Measurements from ENCODE around the gene SPARCL1. TPM values are rescaled to one million over a fixed set of nuclear protein-coding genes. Genes with fewer than 3 reads are reported as not detected.

SPARCL1 gene
- total and polyA plus RNA-seq, 9 of the 15 experiments (the other 6 are each of a cell fraction or from before 2014, with no cell fraction given) = 0.03 to 0.71 (median 0.05) TPM; not detected in 3

- intact Hi-C loops (cut with micrococcal nuclease) (no loop called here), in situ Hi-C loops (cut with MboI) (loop anchor here (5.0 kb wide), 1 partner anchor 190 kb away; no protein-coding TSS in a partner anchor)
- no peak overlapping the region for H3K4me3 ChIP-seq
- ATAC-seq = no peak
- H3K9ac ChIP-seq (ENCODE audit: insufficient read depth in 1 of 2, low read depth in 2 of 2, low read length in 2 of 2) = no peak overlapping the region
- no peak overlapping the region for H3K4me2 ChIP-seq (ENCODE audit: insufficient read depth, low read length)
- no peak for FAIRE-seq
- POLR2A ChIA-PET = no interaction called here
- H3K4me1 ChIP-seq (replicated peaks in 1 of 2; ENCODE audit: control insufficient read depth in 2 of 2, insufficient read depth in 2 of 2, low read length in 2 of 2) = no peaks in the 10 kb centered on the region
- TF ChIP-seq RBM25 (IDR thresholded peaks at IDR 0.05; ENCODE audit: low read depth, low read length, severe bottlenecking) (peak; percentile 24), SMARCA4 (IDR thresholded peaks at IDR 0.05) (no peak), ZNF121 (CRISPR knock-in tag; conservative IDR thresholded peaks at IDR 0.05) (peak; percentile 33; the same call in 1 of the 2 replicates), ZNF316 (IDR thresholded peaks at IDR 0.05) (peak; percentile 49)
- BruUV-seq (replicated peaks) = no TSS peak
- no peaks in the 10 kb centered on the region for H3K9me3 ChIP-seq (replicated peaks; ENCODE audit: control insufficient read depth, insufficient read depth, low read depth, low read length)
- no peak for DNase-seq (ENCODE audit: extremely low read depth in 1 of 4, low spot score in 3 of 4)
- H3K27ac ChIP-seq (ENCODE audit: extremely low read depth, low read depth, low read length) = no peak overlapping the region
- no peaks in the 10 kb centered on the region for H4K20me1 ChIP-seq (replicated peaks; ENCODE audit: control insufficient read depth, insufficient read depth, low read length)
- CTCF ChIA-PET (ENCODE audit: low intra/inter-chr PET ratio) = no interaction called here
- no peak overlapping the region for H2AFZ ChIP-seq (ENCODE audit: low read depth, low read length)
- H3K79me2 ChIP-seq (ENCODE audit: control insufficient read depth, insufficient read depth, low read length) = no peaks in the 10 kb centered on the region
- peaks cover 10% of the 10 kb centered on the region; the same call in 2 of the 3 replicates for H3K36me3 ChIP-seq (ENCODE audit: control insufficient read depth, insufficient read depth, low read length)
- no peaks in the 10 kb centered on the region for H3K27me3 ChIP-seq (ENCODE audit: control insufficient read depth in 2 of 2, insufficient read depth in 2 of 2, low read length in 2 of 2)
- 39% methylated on average over 2 of the region's 2 CpGs for WGBS (ENCODE audit: insufficient coverage, low coverage, missing lambda C conversion rate)
- H3K9me1 ChIP-seq (ENCODE audit: control insufficient read depth, insufficient read depth, low read length) = no peaks in the 10 kb centered on the region
These were observed 67.1 kb downstream of the SPARCL1 start for GRCh38 chr4:87462102-87462501.

GRCh38 chr4:87461281-87461700 lies 67.9 kb downstream of the SPARCL1 start:
- Histone ChIP-seq H3K4me1 (replicated peaks in 1 of 2; ENCODE audit: control insufficient read depth in 2 of 2, insufficient read depth in 2 of 2, low read length in 2 of 2) (no peaks in the 10 kb centered on the region), H3K27ac (ENCODE audit: extremely low read depth, low read depth, low read length) (no peak overlapping the region), H4K20me1 (replicated peaks; ENCODE audit: control insufficient read depth, insufficient read depth, low read length) (no peaks in the 10 kb centered on the region), H3K79me2 (ENCODE audit: control insufficient read depth, insufficient read depth, low read length) (no peaks in the 10 kb centered on the region), H3K9me3 (replicated peaks; ENCODE audit: control insufficient read depth, insufficient read depth, low read depth, low read length) (no peaks in the 10 kb centered on the region), H3K4me3 (no peak overlapping the region), H2AFZ (ENCODE audit: low read depth, low read length) (no peak overlapping the region), H3K9ac (ENCODE audit: insufficient read depth in 1 of 2, low read depth in 2 of 2, low read length in 2 of 2) (no peak overlapping the region), H3K36me3 (ENCODE audit: control insufficient read depth, insufficient read depth, low read length) (peaks cover 10% of the 10 kb centered on the region; the same call in 2 of the 3 replicates), H3K4me2 (ENCODE audit: insufficient read depth, low read length) (no peak overlapping the region), H3K9me1 (ENCODE audit: control insufficient read depth, insufficient read depth, low read length) (no peaks in the 10 kb centered on the region), H3K27me3 (ENCODE audit: control insufficient read depth in 2 of 2, insufficient read depth in 2 of 2, low read length in 2 of 2) (no peaks in the 10 kb centered on the region)
- FAIRE-seq (no peak), ATAC-seq (no peak), DNase-seq (ENCODE audit: extremely low read depth in 1 of 4, low spot score in 3 of 4) (no peak)
- BruUV-seq (replicated peaks) = no TSS peak
- in situ Hi-C loops (cut with MboI) = loop anchor here (5.0 kb wide), 1 partner anchor 189 kb away; no protein-coding TSS in a partner anchor
- POLR2A ChIA-PET = interaction anchor here (1.0 kb wide), 1 partner anchor 71 kb away, joined by 4 read pairs; no protein-coding TSS in a partner anchor
- intact Hi-C loops (cut with micrococcal nuclease) = no loop called here
- CTCF ChIA-PET (ENCODE audit: low intra/inter-chr PET ratio) = no interaction called here
- TF ChIP-seq ZNF609 (CRISPR knock-in tag; IDR thresholded peaks at IDR 0.05; ENCODE audit: borderline replicate concordance) (no peak), ZEB2 (IDR thresholded peaks at IDR 0.05) (no peak), IFI16 (CRISPR knock-in tag; IDR thresholded peaks at IDR 0.05) (no peak), WHSC1 (IDR thresholded peaks at IDR 0.05; ENCODE audit: low read length) (no peak), ATF6 (CRISPR knock-in tag; IDR thresholded peaks at IDR 0.05) (no peak), TARDBP (IDR thresholded peaks at IDR 0.05) (no peak)

Measured in K562 (cell line).